A172 (cell line): ENCODE results near the gene ZNF655. TPM values are rescaled to one million over a fixed set of nuclear protein-coding genes. Genes with fewer than 3 reads are reported as not detected.

Source experiments
- DNase-seq: peaks from one replicate; pipeline ENCODE4 v3.0.0-alpha.2; 2015; ENCODE audit warnings: low spot score
- total RNA-seq: library from RNA; depleted of rRNA; stranded (reverse); fragments of >200 nt; shearing (Covaris generic); gene quantifications from 2 replicates; pipeline ENCODE4 v1.2.3, GENCODE V29; 2014; rRNA removed

Gene ZNF655
- total RNA-seq, 1 experiment from 2014 or later, result 90.2 TPM

- DNase-seq, result no peak
Observed at GRCh38 chr7:99606531-99606930, 48.1 kb downstream of the ZNF655 start.

DNA sequence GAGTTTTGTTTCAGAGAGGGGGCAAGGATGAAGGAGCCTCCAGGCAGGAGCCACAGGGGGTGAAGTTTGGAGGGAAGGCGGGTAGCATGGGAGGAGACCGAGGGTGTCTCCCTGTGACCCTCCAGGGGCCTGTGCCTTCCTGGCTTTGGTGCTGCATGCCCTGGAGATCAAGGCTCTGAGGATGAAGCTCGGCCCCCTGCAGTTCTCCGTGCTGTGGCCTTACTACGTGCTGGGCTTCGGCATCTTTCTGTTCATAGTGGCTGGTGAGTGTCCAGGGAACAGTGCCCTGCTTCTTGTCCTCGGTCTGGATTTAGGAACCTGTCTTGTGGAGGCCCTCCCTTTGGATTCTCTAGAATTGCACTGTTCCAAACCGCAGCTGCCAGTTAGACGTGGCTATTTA, 49.1 kb downstream of the ZNF655 start:
- DNase-seq, result no peak

GRCh38 chr7:99614495-99614894, 56.1 kb downstream of the ZNF655 start:
- DNase-seq, result no peak

DNA sequence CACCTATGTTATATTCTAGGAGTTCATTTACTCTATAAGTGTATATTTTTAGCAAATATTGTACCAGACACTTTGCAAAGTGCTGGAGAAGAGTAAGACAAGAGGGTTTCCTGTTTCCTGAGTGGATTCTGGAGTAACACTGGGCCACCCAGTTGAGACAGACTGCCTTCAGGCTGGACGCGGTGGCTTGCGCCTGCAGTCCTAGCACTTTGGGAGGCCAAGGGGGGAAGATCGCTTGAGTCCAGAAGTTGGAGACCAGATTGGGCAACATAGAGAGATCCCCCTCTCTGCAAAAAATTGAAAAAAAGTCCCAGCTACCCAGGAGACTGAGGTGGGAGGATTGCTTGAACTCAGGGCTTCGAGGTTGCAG, 57.5 kb downstream of the ZNF655 start:
- no peak for DNase-seq

- peak; percentile 89 for DNase-seq
Observed at GRCh38 chr7:99616359-99617191, 58.1 kb downstream of the ZNF655 start, which contains the start of gene ZSCAN25. Gene ZSCAN25, plus strand, starts transcription at chr7:99616946. Its CDS starts 2,661 bp downstream, at chr7:99619607.

DNA sequence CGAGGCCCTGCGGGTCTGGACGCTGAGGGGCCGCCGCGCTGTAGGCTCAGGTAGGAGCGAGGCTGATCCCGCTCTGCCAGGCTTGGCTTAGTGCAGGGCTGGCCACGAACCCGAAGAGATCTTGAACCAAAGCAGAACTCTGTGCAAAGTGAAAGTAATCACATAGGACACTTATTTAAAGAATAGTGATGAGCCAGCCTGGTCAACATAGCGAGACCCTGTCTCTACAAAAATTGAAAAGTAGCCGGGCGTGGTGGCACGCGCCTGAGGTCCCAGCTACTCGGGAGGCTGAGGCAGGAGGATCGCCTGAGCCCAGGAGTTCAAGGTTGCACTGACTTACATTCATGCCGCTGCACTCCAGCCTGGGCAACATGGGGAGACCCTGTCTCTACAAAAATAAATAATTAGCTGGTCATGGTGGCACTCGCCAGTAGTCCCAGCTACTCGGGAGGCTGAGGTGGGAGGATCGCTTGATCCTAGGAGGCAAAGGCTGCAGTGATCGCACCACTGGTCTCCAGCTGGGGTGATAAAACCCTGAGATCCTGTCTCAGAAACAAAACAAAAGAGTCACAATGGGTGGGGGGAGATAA, 58.8 kb downstream of the ZNF655 start:
- no peak for DNase-seq

GRCh38 chr7:99618726-99619125, 60.3 kb downstream of the ZNF655 start:
- DNase-seq, result peak; percentile 58

- DNase-seq, result no peak
Observed at GRCh38 chr7:99619571-99620130, 61.2 kb downstream of the ZNF655 start.

DNA sequence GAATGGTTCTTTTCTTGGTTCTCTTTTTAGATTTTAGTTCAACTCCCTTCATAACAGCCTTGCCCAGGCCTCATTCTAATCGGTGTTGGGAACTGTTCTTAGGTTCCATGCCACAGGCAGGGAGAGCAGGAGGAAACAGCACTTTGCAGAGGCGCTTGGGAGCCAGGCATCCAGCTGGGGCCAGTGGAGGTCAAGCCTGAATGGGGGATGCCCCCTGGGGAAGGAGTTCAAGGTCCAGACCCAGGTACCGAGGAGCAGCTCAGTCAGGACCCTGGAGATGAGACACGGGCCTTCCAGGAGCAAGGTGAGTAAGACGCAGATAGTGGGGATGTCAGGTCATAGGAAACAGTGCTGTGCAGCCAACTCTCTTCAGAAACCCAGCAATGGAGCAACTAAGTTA, 62.8 kb downstream of the ZNF655 start:
- no peak for DNase-seq

DNA sequence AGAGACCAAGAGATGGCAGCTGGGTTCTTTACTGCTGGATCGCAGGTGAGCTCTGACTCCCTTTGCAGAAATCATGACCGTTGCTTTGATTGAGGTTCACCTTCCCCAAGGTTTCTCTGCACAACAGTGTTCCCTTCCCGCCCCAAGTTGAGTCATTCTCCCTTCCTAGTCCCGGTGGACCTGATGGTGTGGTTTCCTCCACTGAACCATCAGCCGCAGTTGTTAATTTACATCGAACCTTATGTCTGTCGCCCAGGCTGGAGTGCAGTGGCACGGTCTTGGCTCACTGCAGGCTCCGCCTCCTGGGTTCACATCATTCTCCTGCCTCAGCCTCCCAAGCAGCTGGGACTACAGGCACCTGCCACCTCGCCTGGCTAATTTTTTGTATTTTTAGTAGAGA, 64.2 kb downstream of the ZNF655 start:
- DNase-seq, result no peak

- DNase-seq, result peak; percentile 38
Observed at GRCh38 chr7:99623091-99623693, 64.8 kb downstream of the ZNF655 start.

DNA sequence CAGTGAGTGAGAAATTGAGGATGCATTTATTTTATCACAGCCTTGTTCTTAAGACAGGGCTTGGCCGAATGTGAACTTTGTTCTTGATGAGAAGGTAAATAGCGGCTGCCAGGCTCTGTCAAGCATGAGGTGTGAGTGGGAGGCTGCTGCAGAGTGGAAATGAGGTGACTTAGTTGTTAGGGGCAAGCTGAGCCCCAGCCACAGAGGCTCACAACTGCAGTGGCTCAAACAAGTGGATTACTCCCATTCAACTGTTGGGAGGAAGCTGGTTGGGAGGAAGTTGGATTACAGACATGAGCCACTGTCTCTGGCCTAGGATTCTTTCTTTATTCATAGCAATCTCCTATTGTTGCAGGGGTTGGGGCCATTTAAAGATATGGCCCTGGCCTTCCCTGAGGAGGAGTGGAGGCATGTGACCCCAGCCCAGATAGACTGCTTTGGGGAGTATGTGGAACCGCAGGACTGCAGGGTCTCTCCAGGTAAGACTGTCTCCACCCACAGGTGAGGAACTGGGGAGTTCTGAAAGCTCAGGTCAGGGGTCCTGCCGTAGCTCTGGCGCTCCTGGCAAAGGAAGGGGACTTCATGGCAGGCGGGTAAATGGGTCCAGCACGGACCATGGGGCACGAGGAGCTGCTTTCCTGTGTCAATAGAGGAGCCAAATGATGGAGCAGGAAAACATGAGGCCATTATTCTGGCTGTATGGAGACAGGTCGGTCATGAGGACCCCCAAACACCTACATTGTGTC, 65.4 kb downstream of the ZNF655 start:
- no peak for DNase-seq

- DNase-seq, result no peak
Observed at GRCh38 chr7:99624484-99624883, 66.0 kb downstream of the ZNF655 start.

- DNase-seq, result no peak
Observed at GRCh38 chr7:99625321-99625720, 66.9 kb downstream of the ZNF655 start.

DNA sequence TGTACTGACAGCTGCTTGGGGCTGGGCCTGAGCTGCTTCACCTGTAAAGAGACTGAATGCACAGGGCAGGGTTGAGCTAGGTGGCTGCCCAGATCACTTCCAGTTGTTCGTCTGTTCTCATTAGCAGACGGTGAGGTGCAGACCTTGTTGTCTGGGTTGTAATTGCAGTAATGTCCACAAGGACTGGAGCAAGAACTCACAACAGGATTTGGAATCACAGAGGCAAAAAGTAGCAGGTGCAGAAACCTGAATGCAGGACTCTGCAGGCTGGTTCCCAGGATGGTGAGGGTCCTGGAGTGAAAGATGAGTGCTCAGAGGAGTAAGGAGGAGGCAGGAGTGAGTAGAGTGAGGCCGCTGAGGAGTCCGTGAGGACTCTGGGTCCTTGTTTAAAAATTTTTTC, 67.5 kb downstream of the ZNF655 start:
- no peak for DNase-seq

Other genes starting within 250 kb of the ZNF655 start
- 326 and 351 TPM in 2 replicates for gene ARPC1A, start 232.7 kb upstream of the ZNF655 start, total RNA-seq
- gene ARPC1B, start 183.9 kb upstream of the ZNF655 start, total RNA-seq, result 549 and 731 TPM in 2 replicates
- 236 and 279 TPM in 2 replicates for gene PDAP1, start 150.0 kb upstream of the ZNF655 start, total RNA-seq
- gene BUD31, start 149.7 kb upstream of the ZNF655 start, total RNA-seq, result 180 and 228 TPM in 2 replicates
- gene PTCD1, start 119.8 kb upstream of the ZNF655 start, total RNA-seq, result 13.2 and 38.5 TPM in 2 replicates
- gene CPSF4, start 119.7 kb upstream of the ZNF655 start, total RNA-seq, result 32.0 and 39.0 TPM in 2 replicates
- 430 and 1,432 TPM in 2 replicates for gene ATP5MF, start 92.5 kb upstream of the ZNF655 start, total RNA-seq
- 9.6 and 19.0 TPM in 2 replicates for gene ZNF789, start 85.8 kb upstream of the ZNF655 start, total RNA-seq
- gene ZNF394, start 58.4 kb upstream of the ZNF655 start, total RNA-seq, result 23.7 and 26.8 TPM in 2 replicates
- gene ZKSCAN5, start 54.0 kb upstream of the ZNF655 start, total RNA-seq, result 16.2 and 17.9 TPM in 2 replicates
- 11.4 and 12.3 TPM in 2 replicates for gene FAM200A, start 6.5 kb upstream of the ZNF655 start, total RNA-seq
- not detected in 2 replicates for gene TMEM225B, start 39.6 kb downstream of the ZNF655 start, total RNA-seq
- gene ZSCAN25, start 58.3 kb downstream of the ZNF655 start, total RNA-seq, result 11.7 and 12.1 TPM in 2 replicates
- 1.9 and 3.8 TPM in 2 replicates for gene CYP3A5, start 121.4 kb downstream of the ZNF655 start, total RNA-seq
- not detected in 2 replicates for gene CYP3A7, start 176.6 kb downstream of the ZNF655 start, total RNA-seq
- not detected in 2 replicates for gene CYP3A4, start 225.5 kb downstream of the ZNF655 start, total RNA-seq